ENCODE results near the gene LMAN1L.
A peak's percentile ranks its signal among the peaks of the same experiment; 100 is the strongest.

Gene LMAN1L

DNA sequence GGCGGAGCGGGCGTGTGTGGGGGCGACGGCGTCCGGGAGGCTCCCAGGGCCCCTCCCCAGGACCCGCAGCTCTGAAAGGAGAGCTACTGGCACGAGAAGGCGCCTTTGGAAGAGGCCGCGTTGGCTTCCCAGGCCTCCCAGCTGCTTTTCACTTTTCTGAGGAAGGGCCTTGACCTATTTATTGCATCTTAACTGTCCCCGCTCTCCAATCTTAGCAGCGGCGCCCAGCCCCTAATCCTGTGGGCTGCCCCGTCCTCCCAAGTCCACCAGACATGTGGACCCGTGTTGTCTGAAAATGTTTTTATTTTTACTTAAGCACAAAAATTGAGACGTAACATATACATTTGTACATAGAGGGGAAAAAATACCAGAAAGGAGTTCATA is 30.8 kb downstream of the LMAN1L start:
- peak overlapping the region; percentile 97 for H3K4me3 ChIP-seq (ENCODE audit: low read length)
- peak overlapping the region; percentile 91 for H3K9ac ChIP-seq (ENCODE audit: low read depth, low read length)
- H3K36me3 ChIP-seq (ENCODE audit: insufficient read depth, low read length) = peaks cover 34% of the 10 kb centered on the region
- H3K27me3 ChIP-seq (ENCODE audit: control insufficient read depth, insufficient read depth, low read length) = no peaks in the 10 kb centered on the region
- H3K9me3 ChIP-seq (replicated peaks; ENCODE audit: low read length) = no peaks in the 10 kb centered on the region
- H3K4me2 ChIP-seq (ENCODE audit: low read length) = peak overlapping the region; percentile 99
- peaks cover 13% of the 10 kb centered on the region for H3K4me1 ChIP-seq (ENCODE audit: control insufficient read depth, insufficient read depth, low read length)

DNA sequence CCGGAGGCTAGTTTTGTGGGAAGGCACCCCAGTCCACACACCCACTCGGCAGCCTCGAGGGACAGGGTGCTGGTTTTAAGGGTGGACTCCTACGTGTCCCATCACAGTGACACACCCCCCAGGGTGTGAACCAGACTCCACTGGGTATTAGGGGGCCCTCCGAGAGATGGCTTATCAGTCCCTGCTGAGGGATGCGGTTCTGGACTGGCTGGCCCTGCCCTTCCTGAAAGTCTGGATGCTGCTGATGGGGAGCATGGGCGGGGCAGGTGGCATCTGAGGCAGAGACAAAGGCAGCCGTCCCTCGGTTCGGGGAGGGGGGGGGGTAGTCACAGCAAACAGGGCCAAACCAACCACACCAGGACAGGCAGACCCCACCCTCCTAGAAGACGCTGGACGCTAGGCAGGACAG is 31.3 kb downstream of the LMAN1L start:
- H3K4me1 ChIP-seq (ENCODE audit: control insufficient read depth, insufficient read depth, low read length) = peaks cover 13% of the 10 kb centered on the region
- H3K27me3 ChIP-seq (ENCODE audit: control insufficient read depth, insufficient read depth, low read length) = no peaks in the 10 kb centered on the region
- peak overlapping the region; percentile 97 for H3K4me3 ChIP-seq (ENCODE audit: low read length)
- H3K9me3 ChIP-seq (replicated peaks; ENCODE audit: low read length) = no peaks in the 10 kb centered on the region
- H3K9ac ChIP-seq (ENCODE audit: low read depth, low read length) = peak overlapping the region; percentile 91
- H3K36me3 ChIP-seq (ENCODE audit: insufficient read depth, low read length) = peaks cover 34% of the 10 kb centered on the region
- H3K4me2 ChIP-seq (ENCODE audit: low read length) = peak overlapping the region; percentile 99

DNA sequence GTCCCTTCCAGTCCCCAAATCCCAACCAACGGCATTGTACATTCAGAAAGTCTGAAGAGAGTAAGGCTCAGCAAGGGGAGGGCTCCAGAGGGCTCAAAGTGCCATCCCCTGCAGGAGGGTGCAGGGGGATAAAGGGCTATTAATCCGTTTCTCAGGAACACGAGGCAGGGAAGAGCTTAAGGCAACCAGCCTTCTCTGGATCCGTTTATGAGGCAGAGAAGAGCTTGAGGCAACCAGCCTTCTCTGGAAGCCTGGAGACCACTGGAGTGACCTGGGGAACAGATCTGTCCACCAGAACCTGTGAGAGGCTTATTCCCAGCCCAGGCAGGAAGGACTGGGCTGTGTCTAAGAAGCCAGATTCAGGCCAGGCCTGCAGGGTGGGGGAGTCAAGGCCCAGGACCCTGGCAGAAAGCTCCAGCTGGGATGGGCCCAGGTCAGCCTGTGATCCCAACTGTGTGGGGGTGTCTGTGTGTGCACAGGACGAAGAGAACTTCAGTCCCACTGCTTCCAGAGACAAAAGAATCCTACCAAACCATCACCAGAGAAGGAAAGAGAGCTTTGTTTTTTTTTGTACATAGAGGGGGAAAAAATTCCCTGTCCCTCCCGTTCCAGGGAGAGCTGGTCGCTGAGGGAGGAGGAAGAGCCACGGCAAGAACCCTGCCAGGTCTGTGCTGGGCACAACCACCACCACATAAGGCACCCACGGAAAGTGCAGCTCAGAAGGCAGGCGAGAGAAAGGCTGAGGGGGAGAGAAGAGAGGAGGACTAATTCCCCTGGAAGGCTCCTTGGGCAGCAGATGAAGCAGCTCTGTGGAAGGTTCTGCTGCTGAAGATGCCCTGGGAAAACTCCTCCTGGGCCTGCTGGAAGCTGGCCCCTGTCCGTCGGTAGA is 31.9 kb downstream of the LMAN1L start:
- no peaks in the 10 kb centered on the region for H3K27me3 ChIP-seq (ENCODE audit: control insufficient read depth, insufficient read depth, low read length)
- H3K9me3 ChIP-seq (replicated peaks; ENCODE audit: low read length) = no peaks in the 10 kb centered on the region
- H3K4me3 ChIP-seq (ENCODE audit: low read length) = no peak overlapping the region
- peaks cover 13% of the 10 kb centered on the region for H3K4me1 ChIP-seq (ENCODE audit: control insufficient read depth, insufficient read depth, low read length)
- H3K9ac ChIP-seq (ENCODE audit: low read depth, low read length) = no peak overlapping the region
- no peak overlapping the region for H3K4me2 ChIP-seq (ENCODE audit: low read length)
- H3K36me3 ChIP-seq (ENCODE audit: insufficient read depth, low read length) = peaks cover 31% of the 10 kb centered on the region

DNA sequence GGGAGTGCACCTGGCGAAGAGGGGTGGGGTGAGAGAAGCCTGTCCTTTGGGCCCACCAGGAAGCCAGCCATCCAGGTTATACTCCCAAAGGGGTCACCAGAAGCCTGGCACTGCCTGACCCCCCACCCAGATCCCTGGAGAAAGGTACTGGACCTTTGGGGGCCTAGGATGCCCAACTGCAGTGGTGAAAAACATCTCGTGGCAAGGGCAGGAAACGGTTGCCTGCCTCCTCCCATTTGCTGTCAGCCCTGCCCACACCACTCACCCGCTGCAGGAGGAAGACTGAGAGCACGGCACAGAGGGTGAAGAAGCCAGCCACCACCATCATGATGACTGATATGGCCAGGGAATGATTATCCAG is 32.6 kb downstream of the LMAN1L start:
- Histone ChIP-seq H3K27me3 (ENCODE audit: control insufficient read depth, insufficient read depth, low read length) (no peaks in the 10 kb centered on the region), H3K9me3 (replicated peaks; ENCODE audit: low read length) (no peaks in the 10 kb centered on the region), H3K9ac (ENCODE audit: low read depth, low read length) (no peak overlapping the region), H3K4me3 (ENCODE audit: low read length) (no peak overlapping the region), H3K4me1 (ENCODE audit: control insufficient read depth, insufficient read depth, low read length) (peaks cover 13% of the 10 kb centered on the region), H3K36me3 (ENCODE audit: insufficient read depth, low read length) (peaks cover 33% of the 10 kb centered on the region), H3K4me2 (ENCODE audit: low read length) (no peak overlapping the region)

DNA sequence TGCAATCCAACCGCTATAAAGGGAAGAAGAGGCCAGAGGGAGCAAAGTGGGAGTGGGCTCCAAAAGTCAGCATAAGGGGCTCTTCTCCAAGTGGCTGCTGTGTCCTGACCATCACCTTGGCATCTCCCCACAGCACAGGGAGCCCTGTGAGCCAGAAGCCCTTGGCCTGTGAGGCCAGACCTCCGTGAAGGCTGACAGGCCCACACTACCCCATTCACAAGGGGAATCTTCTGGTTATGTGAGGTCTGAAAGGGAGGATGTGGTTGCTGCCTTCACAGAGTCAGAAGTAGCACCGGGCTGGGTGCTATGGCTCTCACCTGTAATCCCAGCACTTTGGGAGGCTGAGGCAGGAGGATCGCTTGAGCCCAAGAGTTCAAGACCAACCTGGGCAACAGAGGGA is 32.9 kb downstream of the LMAN1L start:
- Histone ChIP-seq H3K27me3 (ENCODE audit: control insufficient read depth, insufficient read depth, low read length) (no peaks in the 10 kb centered on the region), H3K9me3 (replicated peaks; ENCODE audit: low read length) (no peaks in the 10 kb centered on the region), H3K9ac (ENCODE audit: low read depth, low read length) (no peak overlapping the region), H3K4me3 (ENCODE audit: low read length) (no peak overlapping the region), H3K36me3 (ENCODE audit: insufficient read depth, low read length) (peaks cover 36% of the 10 kb centered on the region), H3K4me2 (ENCODE audit: low read length) (no peak overlapping the region), H3K4me1 (ENCODE audit: control insufficient read depth, insufficient read depth, low read length) (peaks cover 13% of the 10 kb centered on the region)

DNA sequence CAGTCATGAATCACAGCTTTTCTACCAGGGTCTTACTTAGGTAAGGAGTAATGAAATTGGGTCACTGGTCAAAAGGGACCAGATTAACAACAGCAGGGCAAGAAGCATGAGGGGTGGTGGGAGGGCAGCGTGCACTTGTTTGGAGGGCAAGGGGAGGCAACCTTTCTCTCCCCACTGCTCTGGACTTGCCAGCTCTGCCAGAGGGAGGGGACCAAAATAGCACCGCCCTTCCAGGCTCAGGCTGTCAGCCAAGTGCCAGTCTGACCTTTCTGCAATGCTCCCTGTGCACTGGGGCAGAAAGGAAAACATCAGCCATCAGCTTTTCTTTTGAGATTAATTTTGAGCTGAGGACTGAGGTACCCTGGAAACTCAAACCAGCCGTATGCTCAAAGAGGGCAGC is 34.8 kb downstream of the LMAN1L start:
- H3K27me3 ChIP-seq (ENCODE audit: control insufficient read depth, insufficient read depth, low read length) = no peaks in the 10 kb centered on the region
- H3K9ac ChIP-seq (ENCODE audit: low read depth, low read length) = no peak overlapping the region
- H3K9me3 ChIP-seq (replicated peaks; ENCODE audit: low read length) = no peaks in the 10 kb centered on the region
- peaks cover 8% of the 10 kb centered on the region for H3K4me1 ChIP-seq (ENCODE audit: control insufficient read depth, insufficient read depth, low read length)
- H3K4me2 ChIP-seq (ENCODE audit: low read length) = no peak overlapping the region
- H3K36me3 ChIP-seq (ENCODE audit: insufficient read depth, low read length) = peaks cover 49% of the 10 kb centered on the region
- no peak overlapping the region for H3K4me3 ChIP-seq (ENCODE audit: low read length)

DNA sequence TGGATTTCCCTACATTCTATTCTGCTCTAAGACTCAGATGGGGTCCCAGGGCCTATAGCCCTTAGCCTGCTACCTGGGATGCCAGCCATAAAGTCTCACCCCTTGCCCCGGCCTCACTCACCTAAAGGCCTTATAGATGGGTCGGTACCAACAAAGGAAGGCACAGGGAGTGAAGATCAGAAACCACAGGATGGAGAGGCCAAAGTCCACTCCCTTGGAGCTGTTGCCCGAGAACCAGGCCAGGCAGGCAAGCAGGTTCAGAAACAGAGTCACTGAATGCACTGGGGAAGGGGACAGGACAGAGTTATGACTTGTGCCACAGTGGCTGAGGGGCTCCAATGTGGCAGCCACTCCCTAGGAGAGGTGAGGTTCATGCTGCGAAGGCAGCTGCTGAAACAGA is 37.8 kb downstream of the LMAN1L start:
- H3K9me3 ChIP-seq (replicated peaks; ENCODE audit: low read length) = no peaks in the 10 kb centered on the region
- H3K27me3 ChIP-seq (ENCODE audit: control insufficient read depth, insufficient read depth, low read length) = no peaks in the 10 kb centered on the region
- no peak overlapping the region for H3K4me2 ChIP-seq (ENCODE audit: low read length)
- no peaks in the 10 kb centered on the region for H3K4me1 ChIP-seq (ENCODE audit: control insufficient read depth, insufficient read depth, low read length)
- no peak overlapping the region for H3K4me3 ChIP-seq (ENCODE audit: low read length)
- H3K9ac ChIP-seq (ENCODE audit: low read depth, low read length) = no peak overlapping the region
- H3K36me3 ChIP-seq (ENCODE audit: insufficient read depth, low read length) = peaks cover 53% of the 10 kb centered on the region

DNA sequence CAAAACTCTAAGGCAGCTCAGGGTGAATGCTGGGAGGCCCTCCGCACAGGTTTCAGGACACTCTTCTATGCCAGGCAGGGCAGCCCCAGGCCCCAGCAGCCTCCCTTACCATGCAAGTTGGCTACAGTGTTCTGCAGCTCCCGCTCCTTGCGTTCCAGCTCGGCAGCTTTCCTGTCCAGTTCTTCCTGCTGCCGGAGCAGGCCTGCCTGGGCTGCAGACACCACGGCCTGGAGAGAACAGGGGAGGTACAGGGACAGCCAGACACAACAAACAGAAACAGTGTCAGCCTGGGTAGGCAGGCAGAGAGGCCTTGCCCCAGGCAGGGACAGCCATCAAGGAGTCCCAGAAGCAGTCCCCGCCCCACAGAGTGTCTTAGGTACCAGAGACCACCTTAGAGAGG is 39.3 kb downstream of the LMAN1L start:
- no peaks in the 10 kb centered on the region for H3K4me1 ChIP-seq (ENCODE audit: control insufficient read depth, insufficient read depth, low read length)
- no peak overlapping the region for H3K4me2 ChIP-seq (ENCODE audit: low read length)
- no peak overlapping the region for H3K4me3 ChIP-seq (ENCODE audit: low read length)
- no peaks in the 10 kb centered on the region for H3K9me3 ChIP-seq (replicated peaks; ENCODE audit: low read length)
- H3K36me3 ChIP-seq (ENCODE audit: insufficient read depth, low read length) = peaks cover 53% of the 10 kb centered on the region
- no peak overlapping the region for H3K9ac ChIP-seq (ENCODE audit: low read depth, low read length)
- H3K27me3 ChIP-seq (ENCODE audit: control insufficient read depth, insufficient read depth, low read length) = no peaks in the 10 kb centered on the region

DNA sequence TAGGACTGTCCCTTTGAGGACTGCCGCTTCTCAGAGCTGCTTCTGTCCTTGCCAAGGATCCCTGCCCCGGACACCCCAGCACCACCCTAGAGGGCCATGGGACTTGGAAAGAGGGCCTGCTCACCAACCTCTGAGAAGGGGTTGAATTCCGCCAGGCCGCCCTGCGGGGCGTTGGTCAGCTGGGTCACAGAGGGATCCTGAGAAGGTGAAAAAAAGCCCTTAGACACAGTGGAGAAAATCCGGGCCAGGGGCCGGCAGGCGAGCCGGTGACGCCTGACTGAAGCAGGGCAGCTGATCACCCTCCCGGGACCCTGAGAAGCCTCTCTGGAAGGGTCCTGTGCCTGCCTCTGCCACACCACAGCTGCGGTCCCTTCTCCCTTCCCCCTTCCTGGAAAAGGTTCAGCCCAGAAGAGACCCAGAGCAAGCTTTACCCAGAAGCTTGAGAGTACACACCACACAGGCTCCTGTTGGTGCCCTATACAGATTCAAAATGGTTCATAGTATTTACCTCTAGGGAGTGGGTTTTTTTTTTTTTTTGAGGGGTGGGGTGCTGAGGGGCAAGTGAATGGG is 41.9 kb downstream of the LMAN1L start:
- no peak overlapping the region for H3K4me3 ChIP-seq (ENCODE audit: low read length)
- H3K36me3 ChIP-seq (ENCODE audit: insufficient read depth, low read length) = peaks cover 52% of the 10 kb centered on the region
- no peaks in the 10 kb centered on the region for H3K27me3 ChIP-seq (ENCODE audit: control insufficient read depth, insufficient read depth, low read length)
- no peaks in the 10 kb centered on the region for H3K4me1 ChIP-seq (ENCODE audit: control insufficient read depth, insufficient read depth, low read length)
- no peaks in the 10 kb centered on the region for H3K9me3 ChIP-seq (replicated peaks; ENCODE audit: low read length)
- no peak overlapping the region for H3K9ac ChIP-seq (ENCODE audit: low read depth, low read length)
- H3K4me2 ChIP-seq (ENCODE audit: low read length) = no peak overlapping the region

DNA sequence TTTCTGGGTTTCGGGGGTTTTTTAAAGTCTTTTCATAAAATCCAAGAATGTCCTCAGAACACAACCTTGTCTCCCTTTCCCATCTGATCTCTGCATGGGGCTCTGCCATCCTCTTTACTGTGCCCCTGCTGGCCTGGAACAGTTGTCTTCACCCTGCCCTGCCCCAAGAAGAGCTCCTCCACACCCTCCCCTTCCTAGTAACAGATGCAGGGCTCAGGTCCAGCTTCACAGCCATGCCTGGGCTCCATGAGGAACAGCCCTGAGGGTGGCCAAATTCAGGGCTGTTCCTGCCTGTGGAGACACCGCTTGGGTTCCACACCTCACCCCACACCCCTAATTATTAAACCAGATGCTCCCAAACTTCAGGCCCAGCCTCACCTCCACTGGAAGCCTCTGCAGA is 43.2 kb downstream of the LMAN1L start:
- H3K27me3 ChIP-seq (ENCODE audit: control insufficient read depth, insufficient read depth, low read length) = no peaks in the 10 kb centered on the region
- no peaks in the 10 kb centered on the region for H3K9me3 ChIP-seq (replicated peaks; ENCODE audit: low read length)
- H3K4me1 ChIP-seq (ENCODE audit: control insufficient read depth, insufficient read depth, low read length) = no peaks in the 10 kb centered on the region
- H3K4me3 ChIP-seq (ENCODE audit: low read length) = no peak overlapping the region
- H3K9ac ChIP-seq (ENCODE audit: low read depth, low read length) = no peak overlapping the region
- H3K4me2 ChIP-seq (ENCODE audit: low read length) = no peak overlapping the region
- peaks cover 40% of the 10 kb centered on the region for H3K36me3 ChIP-seq (ENCODE audit: insufficient read depth, low read length)

DNA sequence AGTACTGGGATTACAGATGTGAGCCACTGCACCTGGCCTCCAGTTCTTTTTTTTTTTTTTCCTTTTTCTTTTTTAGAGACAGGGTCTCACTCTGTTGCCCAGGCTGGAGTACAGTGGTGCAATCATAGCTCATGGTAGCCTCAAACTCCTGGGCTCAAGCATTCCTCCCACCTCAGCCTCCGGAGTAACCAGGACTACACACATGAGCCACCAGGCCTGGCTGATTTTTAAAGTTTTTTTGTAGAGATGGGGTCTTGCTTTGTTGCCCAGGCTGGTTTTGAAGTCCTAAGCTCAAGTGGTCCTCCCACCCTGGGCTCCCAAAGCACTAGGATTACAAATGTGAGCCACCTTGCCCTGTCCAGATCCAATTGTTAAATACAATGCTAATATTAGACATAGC is 43.9 kb downstream of the LMAN1L start:
- H3K4me3 ChIP-seq (ENCODE audit: low read length) = no peak overlapping the region
- H3K4me2 ChIP-seq (ENCODE audit: low read length) = no peak overlapping the region
- no peaks in the 10 kb centered on the region for H3K4me1 ChIP-seq (ENCODE audit: control insufficient read depth, insufficient read depth, low read length)
- H3K9me3 ChIP-seq (replicated peaks; ENCODE audit: low read length) = no peaks in the 10 kb centered on the region
- H3K36me3 ChIP-seq (ENCODE audit: insufficient read depth, low read length) = peaks cover 36% of the 10 kb centered on the region
- no peaks in the 10 kb centered on the region for H3K27me3 ChIP-seq (ENCODE audit: control insufficient read depth, insufficient read depth, low read length)
- no peak overlapping the region for H3K9ac ChIP-seq (ENCODE audit: low read depth, low read length)

All from skeletal muscle satellite cell (primary cell).